Measurements from ENCODE around the gene MEOX1. TPM values are rescaled to one million over a fixed set of nuclear protein-coding genes. Genes with fewer than 3 reads are reported as not detected.
A peak's percentile ranks its signal among the peaks of the same experiment; 100 is the strongest.

MEOX1 gene
- total and polyA plus RNA-seq, 7 donors, result 0.23 to 5.3 (median 2.9) TPM

GRCh38 chr17:43694081-43694870 is 32.6 kb upstream of the MEOX1 start:
- H3K27me3 ChIP-seq, result no peaks in the 10 kb centered on the region
- H3K9me3 ChIP-seq, result no peaks in the 10 kb centered on the region
- WGBS, 2 donors, result 25 to 30% methylated on average over 11 of the region's 11 CpGs
- intact Hi-C loops (cut with DNase I), result loop anchor here (1.0 to 2.0 kb wide), 2 partner anchors 66 to 153 kb away; partner anchors contain the start of gene CD300LG
- peak; percentile 88 for DNase-seq
- no peak overlapping the region for H3K27ac ChIP-seq
- TF ChIP-seq POLR2A (IDR thresholded peaks at IDR 0.05) (no peak), CTCF (IDR thresholded peaks at IDR 0.05) (peak; percentile 86 to 94 (median 92))
- peaks cover 0 to 14% (median 11%) of the 10 kb centered on the region in 4 donors for H3K4me1 ChIP-seq
- H3K36me3 ChIP-seq, result no peaks in the 10 kb centered on the region
- H3K4me3 ChIP-seq, result no peak overlapping the region

GRCh38 chr17:43691317-43691693 is 29.6 kb upstream of the MEOX1 start:
- TF ChIP-seq POLR2A (IDR thresholded peaks at IDR 0.05), result no peak
- no peak for TF ChIP-seq EP300 (IDR thresholded peaks at IDR 0.05)
- no peak for TF ChIP-seq CTCF (IDR thresholded peaks at IDR 0.05)
- TF ChIP-seq POLR2AphosphoS5 (IDR thresholded peaks at IDR 0.05), result no peak
- H3K9me3 ChIP-seq, result no peaks in the 10 kb centered on the region
- no peak overlapping the region for H3K4me3 ChIP-seq
- H3K27ac ChIP-seq, result no peak overlapping the region
- DNase-seq, result no peak
- H3K4me1 ChIP-seq, result peaks cover 0 to 7% (median 5%) of the 10 kb centered on the region in 4 donors
- 75 to 86% methylated on average over 6 of the region's 6 CpGs for WGBS, 2 donors
- no peaks in the 10 kb centered on the region for H3K36me3 ChIP-seq
- intact Hi-C loops (cut with DNase I), result no loop called here
- H3K27me3 ChIP-seq, result no peaks in the 10 kb centered on the region

GRCh38 chr17:43690624-43691316 is 29.0 kb upstream of the MEOX1 start:
- H3K27me3 ChIP-seq, result no peaks in the 10 kb centered on the region
- H3K4me1 ChIP-seq, result peaks cover 0 to 2% (median under 1%) of the 10 kb centered on the region in 4 donors
- H3K27ac ChIP-seq, result no peak overlapping the region
- no peak overlapping the region for H3K4me3 ChIP-seq
- H3K9me3 ChIP-seq, result no peaks in the 10 kb centered on the region
- no peaks in the 10 kb centered on the region for H3K36me3 ChIP-seq
- intact Hi-C loops (cut with DNase I), result no loop called here
- no peak for DNase-seq
- WGBS, 2 donors, result 80 to 81% methylated on average over 9 of the region's 9 CpGs
- no peak for TF ChIP-seq POLR2AphosphoS5 (IDR thresholded peaks at IDR 0.05)
- no peak for TF ChIP-seq EP300 (IDR thresholded peaks at IDR 0.05)
- no peak for TF ChIP-seq CTCF (IDR thresholded peaks at IDR 0.05)
- TF ChIP-seq POLR2A (IDR thresholded peaks at IDR 0.05), result no peak

- DNase-seq, result no peak
- Histone ChIP-seq H3K36me3 (no peaks in the 10 kb centered on the region), H3K9me3 (no peaks in the 10 kb centered on the region), H3K4me1 (no peaks in the 10 kb centered on the region), H3K4me3 (no peak overlapping the region), H3K27ac (no peak overlapping the region), H3K27me3 (no peaks in the 10 kb centered on the region)
- WGBS, 2 donors, result 62 to 76% methylated on average over 6 of the region's 6 CpGs
- no peak for TF ChIP-seq CTCF (IDR thresholded peaks at IDR 0.05)
- TF ChIP-seq EP300 (IDR thresholded peaks at IDR 0.05), result no peak
- TF ChIP-seq POLR2A (IDR thresholded peaks at IDR 0.05), result no peak
- no peak for TF ChIP-seq POLR2AphosphoS5 (IDR thresholded peaks at IDR 0.05)
- intact Hi-C loops (cut with DNase I), result no loop called here
Measured at GRCh38 chr17:43689814-43690213, 28.1 kb upstream of the MEOX1 start.
